Activated CD4-positive, alpha-beta memory T cell treated with anti-CD3 and anti-CD28 coated beads, Interleukin-2, amount 10 ng/mL, durations not matched to agents 7 days and 5 days (primary cell): Measurements from ENCODE around the gene NRGN. TPM values are rescaled to one million over a fixed set of nuclear protein-coding genes. Genes with fewer than 3 reads are reported as not detected.

Experiments
- CTCF ChIA-PET: fragments of 350-600 bp; sonication (Branson Sonifier 250); formaldehyde crosslinking; loops from one replicate; lab custom pipeline; 2021; ENCODE audit warnings: antibody characterized with exemption, inconsistent platforms; lab: Charles Lee
- POLR2A ChIA-PET: fragments of 350-600 bp; sonication (Branson Sonifier 250); formaldehyde crosslinking; loops from one replicate; lab custom pipeline; 2021; ENCODE audit warnings: antibody characterized with exemption; lab: Charles Lee
- DNase-seq: peaks from one replicate; pipeline ENCODE4 v3.0.0-alpha.2; 2020
- H3K27ac Mint-ChIP-seq: one replicate; pipeline ENCODE4 v1.8.0; 2021; ENCODE audit warnings: mild to moderate bottlenecking, mixed read lengths
- H3K27me3 Mint-ChIP-seq: one replicate; pipeline ENCODE4 v1.8.0; 2021; ENCODE audit warnings: mixed read lengths
- H3K36me3 Mint-ChIP-seq: one replicate; pipeline ENCODE4 v1.8.0; 2021; ENCODE audit warnings: low read depth, mixed read lengths
- H3K4me1 Mint-ChIP-seq: one replicate; pipeline ENCODE4 v1.8.0; 2021; ENCODE audit warnings: mixed read lengths
- H3K4me3 Mint-ChIP-seq: one replicate; pipeline ENCODE4 v1.8.0; 2021; ENCODE audit warnings: mild to moderate bottlenecking, mixed read lengths
- H3K9me3 Mint-ChIP-seq: one replicate; pipeline ENCODE4 v1.8.0; 2021; ENCODE audit warnings: mixed read lengths
- total RNA-seq, 2 experiments: library from RNA; stranded (reverse); gene quantifications; one replicate each; pipeline ENCODE4 v1.2.3, GENCODE V29; 2021

NRGN gene
- 1 to 10 TPM; 7.3 to 8.4 TPM for total RNA-seq

DNA sequence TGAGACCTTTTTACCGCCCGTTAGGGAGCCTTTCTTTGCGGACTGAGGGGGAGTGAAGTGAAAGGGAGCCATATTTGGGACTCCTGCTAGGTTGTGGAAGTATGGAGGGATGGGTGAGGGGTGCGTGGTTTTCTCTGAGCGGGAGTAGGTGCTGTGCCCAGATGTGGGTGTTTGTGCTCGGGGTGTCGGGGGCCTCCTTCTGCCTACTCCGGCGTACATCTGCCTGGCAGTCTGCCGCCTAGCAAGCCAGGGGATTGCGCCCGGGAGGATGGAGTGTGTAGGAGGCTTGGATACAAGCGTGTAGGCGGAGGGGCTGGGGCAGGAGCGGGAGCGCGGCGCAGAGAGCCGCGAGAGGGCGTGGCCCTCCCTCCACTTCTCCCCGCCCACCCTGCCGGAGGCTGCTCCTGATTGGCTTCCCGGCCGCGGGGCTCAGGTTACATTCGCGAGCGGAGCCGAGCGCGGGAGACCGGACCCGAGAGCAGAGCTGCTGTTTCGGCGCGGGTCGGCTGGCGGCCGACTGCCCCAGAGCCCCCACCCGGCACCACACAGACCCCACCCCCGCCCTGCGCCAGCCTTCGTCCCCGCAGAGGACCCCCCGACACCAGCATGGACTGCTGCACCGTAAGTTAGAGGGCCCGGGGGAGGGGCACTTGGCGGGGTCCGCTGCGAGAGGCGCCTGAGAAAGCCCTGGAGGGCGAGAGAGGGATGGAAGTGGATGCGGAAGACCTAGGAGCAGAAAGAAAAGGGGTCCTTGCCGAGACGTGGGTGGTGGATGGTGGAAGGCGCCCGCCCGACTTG is at the start of gene NRGN:
TSS of gene NRGN (plus strand) at position 464 of the 798 bp plus-strand sequence. CDS start at position 607, 143 bp downstream.
- Mint-ChIP-seq H3K27ac (no peak within 1 kb of the TSS), H3K4me1 (peaks cover 14% of the 10 kb centered on the region), H3K9me3 (no peaks in the 10 kb centered on the region), H3K36me3 (no peaks in the 10 kb centered on the region), H3K27me3 (peaks cover 35% of the 10 kb centered on the region), H3K4me3 (peak within 1 kb of the TSS; percentile 77)
- CTCF ChIA-PET = interaction anchor here (0.6 to 1.8 kb wide), 7 partner anchors 11 to 1590 kb away, joined by 3 to 6 read pairs (median 4); no protein-coding TSS in a partner anchor
- DNase-seq = peak; percentile 86
- POLR2A ChIA-PET = interaction anchor here (0.9 to 2.8 kb wide), 3 partner anchors 16 to 66 kb away, joined by 3 to 11 read pairs (median 6); partner anchors contain the start of genes SIAE and SPA17

GRCh38 chr11:124693142-124693541 is 46.6 kb upstream of the NRGN start:
- POLR2A ChIA-PET = no interaction called here
- no peaks in the 10 kb centered on the region for H3K4me1 Mint-ChIP-seq
- H3K4me3 Mint-ChIP-seq = no peak overlapping the region
- no peak for DNase-seq
- H3K9me3 Mint-ChIP-seq = no peaks in the 10 kb centered on the region
- CTCF ChIA-PET = no interaction called here
- H3K36me3 Mint-ChIP-seq = no peaks in the 10 kb centered on the region
- peaks cover 14% of the 10 kb centered on the region for H3K27me3 Mint-ChIP-seq
- H3K27ac Mint-ChIP-seq = no peak overlapping the region

- ChIA-PET POLR2A (no interaction called here), CTCF (no interaction called here)
- no peak for DNase-seq
- Mint-ChIP-seq H3K4me1 (no peaks in the 10 kb centered on the region), H3K27me3 (peaks cover 16% of the 10 kb centered on the region), H3K9me3 (no peaks in the 10 kb centered on the region), H3K4me3 (no peak overlapping the region), H3K27ac (no peak overlapping the region), H3K36me3 (no peaks in the 10 kb centered on the region)
Measured at GRCh38 chr11:124699547-124699946, 40.2 kb upstream of the NRGN start.

GRCh38 chr11:124700028-124700427 is 39.7 kb upstream of the NRGN start:
- DNase-seq = no peak
- Mint-ChIP-seq H3K36me3 (no peaks in the 10 kb centered on the region), H3K9me3 (no peaks in the 10 kb centered on the region), H3K27me3 (peaks cover 16% of the 10 kb centered on the region), H3K4me1 (no peaks in the 10 kb centered on the region), H3K4me3 (no peak overlapping the region), H3K27ac (no peak overlapping the region)
- ChIA-PET POLR2A (no interaction called here), CTCF (no interaction called here)

GRCh38 chr11:124707829-124708228 is 31.9 kb upstream of the NRGN start:
- no peaks in the 10 kb centered on the region for H3K9me3 Mint-ChIP-seq
- no peaks in the 10 kb centered on the region for H3K4me1 Mint-ChIP-seq
- H3K36me3 Mint-ChIP-seq = no peaks in the 10 kb centered on the region
- H3K4me3 Mint-ChIP-seq = no peak overlapping the region
- POLR2A ChIA-PET = no interaction called here
- no peak for DNase-seq
- H3K27me3 Mint-ChIP-seq = peaks cover 3% of the 10 kb centered on the region
- CTCF ChIA-PET = no interaction called here
- H3K27ac Mint-ChIP-seq = no peak overlapping the region

GRCh38 chr11:124712392-124712791 is 27.4 kb upstream of the NRGN start:
- no peak overlapping the region for H3K27ac Mint-ChIP-seq
- no peak overlapping the region for H3K4me3 Mint-ChIP-seq
- no peaks in the 10 kb centered on the region for H3K9me3 Mint-ChIP-seq
- peaks cover 1% of the 10 kb centered on the region for H3K4me1 Mint-ChIP-seq
- H3K27me3 Mint-ChIP-seq = peaks cover 13% of the 10 kb centered on the region
- no peak for DNase-seq
- no peaks in the 10 kb centered on the region for H3K36me3 Mint-ChIP-seq
- ChIA-PET CTCF (no interaction called here), POLR2A (no interaction called here)

DNA sequence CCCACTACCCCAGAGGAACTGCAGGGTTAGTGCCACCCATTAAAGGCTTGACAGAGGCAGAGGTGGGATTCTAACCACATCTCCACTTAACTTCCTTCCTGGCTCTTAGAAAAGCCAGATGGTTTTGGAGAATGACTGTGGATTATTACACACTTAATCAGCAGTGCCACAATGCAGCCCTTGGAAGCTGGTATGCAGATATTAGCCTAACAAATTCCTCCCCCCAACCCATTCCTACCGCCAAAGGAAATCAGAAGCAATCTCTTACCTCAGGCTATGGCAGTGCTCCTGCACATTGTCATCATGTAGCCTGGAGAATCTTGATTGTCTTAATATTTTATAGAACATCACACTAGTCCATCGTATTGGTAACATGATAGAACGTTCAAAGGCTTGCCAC is 23.2 kb upstream of the NRGN start:
- ChIA-PET CTCF (interaction anchor here (1.4 to 1.9 kb wide), 2 partner anchors 48 to 149 kb away, joined by 3 to 5 read pairs; no protein-coding TSS in a partner anchor), POLR2A (no interaction called here)
- H3K27ac Mint-ChIP-seq = no peak overlapping the region
- H3K36me3 Mint-ChIP-seq = no peaks in the 10 kb centered on the region
- no peaks in the 10 kb centered on the region for H3K9me3 Mint-ChIP-seq
- DNase-seq = no peak
- peaks cover 11% of the 10 kb centered on the region for H3K4me1 Mint-ChIP-seq
- peaks cover 48% of the 10 kb centered on the region for H3K27me3 Mint-ChIP-seq
- no peak overlapping the region for H3K4me3 Mint-ChIP-seq

DNA sequence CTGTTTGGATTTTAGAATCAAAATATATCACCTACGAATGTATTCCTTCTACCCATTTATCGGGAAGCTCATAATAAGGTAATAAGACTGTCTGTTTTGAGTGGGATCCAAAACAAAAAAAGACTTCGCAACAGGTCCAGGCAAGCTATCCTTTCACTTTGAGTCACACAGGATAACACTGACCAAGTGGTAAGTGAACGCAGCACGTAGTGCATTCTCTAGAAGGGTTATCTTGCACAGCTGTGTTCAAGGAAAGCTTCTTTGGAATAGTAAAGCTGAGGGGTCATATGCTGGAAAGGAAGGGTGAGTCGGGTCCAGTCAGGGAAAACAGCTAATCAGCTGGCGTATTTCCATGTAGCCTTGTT is 22.3 kb upstream of the NRGN start:
- Mint-ChIP-seq H3K4me1 (peaks cover 11% of the 10 kb centered on the region), H3K36me3 (no peaks in the 10 kb centered on the region), H3K9me3 (no peaks in the 10 kb centered on the region), H3K27me3 (peaks cover 56% of the 10 kb centered on the region), H3K4me3 (no peak overlapping the region), H3K27ac (no peak overlapping the region)
- POLR2A ChIA-PET = interaction anchor here (0.5 kb wide), 1 partner anchor 38 kb away, joined by 4 read pairs; no protein-coding TSS in a partner anchor
- no peak for DNase-seq
- CTCF ChIA-PET = interaction anchor here (0.6 to 1.9 kb wide), 3 partner anchors 48 to 148 kb away, joined by 3 to 5 read pairs (median 3); no protein-coding TSS in a partner anchor

- H3K9me3 Mint-ChIP-seq = no peaks in the 10 kb centered on the region
- peaks cover 63% of the 10 kb centered on the region for H3K27me3 Mint-ChIP-seq
- ChIA-PET POLR2A (no interaction called here), CTCF (interaction anchor here (0.6 to 1.9 kb wide), 3 partner anchors 49 to 148 kb away, joined by 3 to 5 read pairs (median 3); no protein-coding TSS in a partner anchor)
- no peak overlapping the region for H3K27ac Mint-ChIP-seq
- H3K4me1 Mint-ChIP-seq = peaks cover 11% of the 10 kb centered on the region
- H3K36me3 Mint-ChIP-seq = no peaks in the 10 kb centered on the region
- no peak for DNase-seq
- no peak overlapping the region for H3K4me3 Mint-ChIP-seq
Measured at GRCh38 chr11:124717786-124718651, 21.7 kb upstream of the NRGN start.

DNA sequence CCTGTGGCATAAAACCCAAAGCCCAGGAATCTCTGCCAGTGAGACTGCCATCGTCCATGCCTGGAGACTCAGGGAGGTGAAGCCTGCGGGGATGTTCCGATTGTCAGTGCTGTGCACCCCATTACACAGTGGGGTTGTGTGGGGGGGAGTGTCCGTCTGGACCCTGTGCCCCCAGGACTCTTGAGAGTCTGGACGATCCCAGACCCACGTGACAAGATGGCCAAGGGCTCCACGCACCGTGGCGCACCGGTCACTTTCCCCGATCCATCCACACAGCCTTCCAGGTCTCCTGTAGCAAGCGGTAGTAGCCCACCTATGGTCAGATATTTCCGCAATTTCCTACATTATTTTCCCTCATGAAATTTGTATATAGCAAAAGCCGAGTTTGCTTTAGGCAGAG is 20.9 kb upstream of the NRGN start:
- Mint-ChIP-seq H3K27me3 (peaks cover 69% of the 10 kb centered on the region), H3K9me3 (no peaks in the 10 kb centered on the region), H3K27ac (no peak overlapping the region), H3K4me1 (peaks cover 11% of the 10 kb centered on the region), H3K4me3 (no peak overlapping the region), H3K36me3 (no peaks in the 10 kb centered on the region)
- ChIA-PET POLR2A (no interaction called here), CTCF (no interaction called here)
- DNase-seq = no peak

DNA sequence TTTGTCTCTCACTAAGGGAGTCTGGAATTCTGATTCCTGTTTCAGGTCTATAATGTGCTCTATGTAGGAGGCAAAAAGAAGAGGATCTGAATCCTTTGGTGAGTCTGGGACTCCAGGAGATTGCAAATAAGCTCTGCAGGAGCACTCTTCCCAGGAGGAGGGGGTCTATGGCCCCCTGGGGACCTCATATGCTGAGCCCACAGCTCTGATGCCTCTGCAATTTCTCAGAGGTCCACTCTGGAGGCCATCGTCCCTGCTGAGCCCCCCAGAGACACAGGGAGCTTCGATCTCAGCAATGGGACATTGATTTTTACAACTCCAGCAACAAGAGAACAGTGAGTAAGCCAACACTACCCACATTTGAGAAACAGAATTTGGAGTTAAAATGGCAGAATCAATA is 20.2 kb upstream of the NRGN start:
- Mint-ChIP-seq H3K4me1 (peaks cover 11% of the 10 kb centered on the region), H3K27ac (no peak overlapping the region), H3K36me3 (no peaks in the 10 kb centered on the region), H3K4me3 (no peak overlapping the region), H3K27me3 (peaks cover 76% of the 10 kb centered on the region), H3K9me3 (no peaks in the 10 kb centered on the region)
- ChIA-PET POLR2A (no interaction called here), CTCF (interaction anchor here (0.9 kb wide), 1 partner anchor 43 kb away, joined by 4 read pairs; no protein-coding TSS in a partner anchor)
- no peak for DNase-seq

- peaks cover 11% of the 10 kb centered on the region for H3K4me1 Mint-ChIP-seq
- peaks cover 78% of the 10 kb centered on the region for H3K27me3 Mint-ChIP-seq
- no peak for DNase-seq
- no peak overlapping the region for H3K4me3 Mint-ChIP-seq
- no peak overlapping the region for H3K27ac Mint-ChIP-seq
- ChIA-PET CTCF (no interaction called here), POLR2A (no interaction called here)
- H3K9me3 Mint-ChIP-seq = no peaks in the 10 kb centered on the region
- no peaks in the 10 kb centered on the region for H3K36me3 Mint-ChIP-seq
Measured at GRCh38 chr11:124722176-124722575, 17.6 kb upstream of the NRGN start.
